OCI-LY7 (cell line): Measurements from ENCODE around the gene PRPF40B. TPM values are rescaled to one million over a fixed set of nuclear protein-coding genes. Genes with fewer than 3 reads are reported as not detected.

Experiments
- BruUV-seq: library from RNA; stranded (reverse); fragments of 400-500 nt; replicated peaks from 2 replicates; lab custom pipeline; 2021; lab: Mats Ljungman, UMichigan
- CTCF ChIA-PET: fragments of 300-600 bp; sonication (Branson Sonifier 250); formaldehyde crosslinking; loops from one replicate; lab custom pipeline; 2022; ENCODE audit warnings: antibody characterized with exemption; ENCODE audit not compliant: unreplicated experiment; lab: Charles Lee
- POLR2A ChIA-PET: fragments of 300-600 bp; sonication (Branson Sonifier 250); formaldehyde crosslinking; loops from one replicate; lab custom pipeline; 2022; ENCODE audit warnings: antibody characterized with exemption; lab: Charles Lee
- DNase-seq: peaks from one replicate; pipeline ENCODE4 v3.0.0-alpha.2; 2015; ENCODE audit warnings: low spot score
- H2AFZ ChIP-seq: fragments of 200-600 bp; sonication (generic), shearing (Covaris generic); 2 replicates; pipeline ENCODE4 v1.6.1; 2014; ENCODE audit warnings: mild to moderate bottlenecking, antibody characterized with exemption, low read length, moderate library complexity
- H3K27ac ChIP-seq: fragments of 200-600 bp; sonication (generic); 2 replicates; pipeline ENCODE4 v1.5.1; 2014; ENCODE audit warnings: mixed run types, low read depth, mild to moderate bottlenecking, moderate library complexity, low read length, inconsistent platforms; ENCODE audit not compliant: poor library complexity, severe bottlenecking
- H3K36me3 ChIP-seq: fragments of 200-600 bp; sonication (generic); 2 replicates; pipeline ENCODE4 v1.6.1; 2014; ENCODE audit warnings: mild to moderate bottlenecking, antibody characterized with exemption, low read length, moderate library complexity, mixed read lengths; ENCODE audit not compliant: insufficient read depth
- H3K4me1 ChIP-seq: fragments of 200-600 bp; sonication (generic); 2 replicates; pipeline ENCODE4 v1.5.1; 2014; ENCODE audit warnings: mild to moderate bottlenecking, low read length; ENCODE audit not compliant: insufficient read depth, poor library complexity, severe bottlenecking
- H3K4me2 ChIP-seq: fragments of 200-600 bp; sonication (generic); 2 replicates; pipeline ENCODE4 v1.6.1; 2014; ENCODE audit warnings: mild to moderate bottlenecking, low read length
- H3K4me3 ChIP-seq: fragments of 200-600 bp; sonication (generic); 2 replicates; pipeline ENCODE4 v1.5.1; 2014; ENCODE audit warnings: mild to moderate bottlenecking, low read depth, low read length; ENCODE audit not compliant: poor library complexity, severe bottlenecking
- H3K79me2 ChIP-seq: fragments of 200-600 bp; sonication (generic); 2 replicates; pipeline ENCODE4 v1.6.1; 2016; ENCODE audit warnings: low read depth, mild to moderate bottlenecking, low read length, moderate library complexity, mixed read lengths; ENCODE audit not compliant: insufficient read depth
- H3K9me2 ChIP-seq: fragments of 200-600 bp; sonication (generic); 2 replicates; pipeline ENCODE4 v1.6.1; 2016; ENCODE audit warnings: mild to moderate bottlenecking, low read length, mixed read lengths; ENCODE audit not compliant: insufficient read depth
- H3K9me3 ChIP-seq: fragments of 200-600 bp; sonication (generic); 2 replicates; pipeline ENCODE4 v1.6.1; 2014; ENCODE audit warnings: mild to moderate bottlenecking, mixed run types, low read length, mixed read lengths
- H4K20me1 ChIP-seq: fragments of 200-600 bp; sonication (generic); 2 replicates; pipeline ENCODE4 v1.6.1; 2014; ENCODE audit warnings: mild to moderate bottlenecking, antibody characterized with exemption, low read length, moderate library complexity, mixed read lengths; ENCODE audit not compliant: insufficient read depth
- CTCF ChIP-seq: fragments of 200-600 bp; sonication (generic); conservative IDR thresholded peaks from 2 replicates; pipeline ENCODE4 v1.5.1; 2014; ENCODE audit warnings: mild to moderate bottlenecking, antibody characterized with exemption, low read length, moderate library complexity, mixed read lengths
- EZH2phosphoT487 ChIP-seq: fragments of 200-600 bp; sonication (generic); IDR thresholded peaks from 2 replicates; pipeline ENCODE4 v1.6.1; 2018; ENCODE audit warnings: low read depth, borderline replicate concordance, mild to moderate bottlenecking, mixed run types, antibody characterized with exemption, low read length, moderate library complexity, mixed read lengths
- intact Hi-C: fragments of 100-400 bp; cut with micrococcal nuclease; formaldehyde crosslinking; loops from one replicate; pipeline ENCODE4 v1.10.0; 2022; ENCODE audit not compliant: unreplicated experiment
- total RNA-seq, 2 experiments: library from RNA; depleted of rRNA in 1 of 2; stranded (reverse); fragments of >200 nt in 1 of 2; shearing (Covaris generic) in 1 of 2; gene quantifications; 2 replicates each; pipeline ENCODE4 v1.2.3, GENCODE V29; 2014 to 2022

Gene PRPF40B
- total RNA-seq, 2 experiments from 2014 or later: 11.3 to 26.3 TPM

- ChIA-PET CTCF (interaction anchor here (0.6 to 1.3 kb wide), 4 partner anchors 19 to 38 kb away, joined by 3 to 4 read pairs (median 3); no protein-coding TSS in a partner anchor), POLR2A (interaction anchor here (0.6 to 4.1 kb wide), 10 partner anchors 10 to 1820 kb away, joined by 3 to 28 read pairs (median 4); no protein-coding TSS in a partner anchor)
- no peak for TF ChIP-seq CTCF
- Histone ChIP-seq H3K4me2 (peak overlapping the region; percentile 88), H3K79me2 (no peaks in the 10 kb centered on the region; the same call in 1 of the 2 replicates), H3K36me3 (peaks cover 17% of the 10 kb centered on the region), H3K4me1 (peaks cover 85% of the 10 kb centered on the region), H2AFZ (no peak overlapping the region; the same call in 1 of the 2 replicates), H3K9me2 (no peaks in the 10 kb centered on the region), H3K9me3 (no peaks in the 10 kb centered on the region), H3K4me3 (peak overlapping the region; percentile 3), H3K27ac (peak overlapping the region; percentile 86), H4K20me1 (no peaks in the 10 kb centered on the region)
- intact Hi-C loops: no loop called here
- peak; percentile 24 for DNase-seq
- BruUV-seq: no TSS peak
These were observed 41.4 kb downstream of the PRPF40B start for GRCh38 chr12:49664591-49665239.

- no TSS peak for BruUV-seq
- Histone ChIP-seq H2AFZ (no peak overlapping the region), H4K20me1 (no peaks in the 10 kb centered on the region), H3K9me2 (no peaks in the 10 kb centered on the region), H3K4me3 (no peak overlapping the region), H3K36me3 (peaks cover 14% of the 10 kb centered on the region), H3K4me1 (peaks cover 87% of the 10 kb centered on the region), H3K79me2 (no peaks in the 10 kb centered on the region; the same call in 1 of the 2 replicates), H3K9me3 (no peaks in the 10 kb centered on the region), H3K27ac (no peak overlapping the region), H3K4me2 (peak overlapping the region; percentile 88)
- ChIA-PET POLR2A (interaction anchor here (0.7 to 4.1 kb wide), 8 partner anchors 9 to 1820 kb away, joined by 3 to 28 read pairs (median 4); partner anchors contain the start of gene TMBIM6), CTCF (interaction anchor here (1.3 kb wide), 1 partner anchor 18 kb away, joined by 3 read pairs; no protein-coding TSS in a partner anchor)
- DNase-seq: no peak
- TF ChIP-seq CTCF (no peak), EZH2phosphoT487 (no peak)
- intact Hi-C loops: no loop called here
These were observed 42.0 kb downstream of the PRPF40B start for GRCh38 chr12:49665384-49665783.

GRCh38 chr12:49666176-49666575 lies 42.8 kb downstream of the PRPF40B start:
- POLR2A ChIA-PET: interaction anchor here (1.0 to 4.1 kb wide), 4 partner anchors 8 to 38 kb away, joined by 3 to 28 read pairs (median 4); no protein-coding TSS in a partner anchor
- intact Hi-C loops: no loop called here

More at GRCh38 chr12:49666176-49666575, 42.8 kb downstream of the PRPF40B start:
- Histone ChIP-seq H3K4me2 (no peak overlapping the region), H3K4me3 (no peak overlapping the region), H2AFZ (no peak overlapping the region), H3K27ac (no peak overlapping the region), H3K4me1 (peaks cover 87% of the 10 kb centered on the region), H4K20me1 (no peaks in the 10 kb centered on the region), H3K9me2 (no peaks in the 10 kb centered on the region), H3K36me3 (peaks cover 9% of the 10 kb centered on the region; the same call in 1 of the 2 replicates), H3K9me3 (no peaks in the 10 kb centered on the region), H3K79me2 (no peaks in the 10 kb centered on the region; the same call in 1 of the 2 replicates)
- DNase-seq: no peak
- CTCF ChIA-PET: interaction anchor here (1.3 kb wide), 1 partner anchor 17 kb away, joined by 3 read pairs; no protein-coding TSS in a partner anchor
- no peak for TF ChIP-seq EZH2phosphoT487
- no peak for TF ChIP-seq CTCF
- no TSS peak for BruUV-seq
